KMS-11 (cell line): ENCODE measurements around the gene KCTD20.

ENCODE experiments used
- H2AFZ ChIP-seq: fragments of 200-600 bp; sonication (generic); 2 replicates; pipeline ENCODE4 v1.6.1; 2016; ENCODE audit warnings: antibody characterized with exemption, mixed run types, low read depth
- H3K27ac ChIP-seq: fragments of 200-600 bp; sonication (generic); 2 replicates; pipeline ENCODE4 v1.6.1; 2016; ENCODE audit warnings: mild to moderate bottlenecking, mixed run types
- H3K27me3 ChIP-seq: fragments of 200-600 bp; sonication (generic); 2 replicates; pipeline ENCODE4 v1.6.1; 2017; ENCODE audit warnings: mild to moderate bottlenecking, low read depth, mixed run types, moderate library complexity; ENCODE audit not compliant: insufficient read depth
- H3K36me3 ChIP-seq: fragments of 200-600 bp; sonication (generic); 2 replicates; pipeline ENCODE4 v1.6.1; 2017; ENCODE audit warnings: mild to moderate bottlenecking, mixed run types; ENCODE audit not compliant: insufficient read depth
- H3K4me1 ChIP-seq: fragments of 200-600 bp; sonication (generic); 2 replicates; pipeline ENCODE4 v1.6.1; 2016; ENCODE audit warnings: mild to moderate bottlenecking, low read depth, mixed run types; ENCODE audit not compliant: poor library complexity, severe bottlenecking
- H3K4me2 ChIP-seq: fragments of 200-600 bp; sonication (generic); 2 replicates; pipeline ENCODE4 v1.7.0; 2016; ENCODE audit warnings: mild to moderate bottlenecking, mixed run types
- H3K4me3 ChIP-seq: fragments of 200-600 bp; sonication (generic); IDR thresholded peaks from 2 replicates; pipeline ENCODE4 v1.6.1; 2017; ENCODE audit warnings: low read depth, low read length, mixed read lengths; ENCODE audit not compliant: insufficient read depth
- H3K79me2 ChIP-seq: fragments of 200-600 bp; sonication (generic); 2 replicates; pipeline ENCODE4 v1.6.1; 2016; ENCODE audit warnings: low read depth, mixed run types; ENCODE audit not compliant: insufficient read depth
- H3K9ac ChIP-seq: fragments of 200-600 bp; sonication (generic); 2 replicates; pipeline ENCODE4 v1.6.1; 2016; ENCODE audit warnings: mild to moderate bottlenecking, mixed run types
- H4K20me1 ChIP-seq: fragments of 200-600 bp; sonication (generic); 2 replicates; pipeline ENCODE4 v1.6.1; 2016; ENCODE audit warnings: mild to moderate bottlenecking, mixed run types; ENCODE audit not compliant: insufficient read depth
- CTCF ChIP-seq: fragments of 200-600 bp; sonication (generic); conservative IDR thresholded peaks from 2 replicates; pipeline ENCODE4 v1.6.1; 2017; ENCODE audit warnings: low read depth, mild to moderate bottlenecking, antibody characterized with exemption, low read length, moderate library complexity, mixed read lengths

Gene KCTD20

GRCh38 chr6:36467625-36468024 lies 24.8 kb downstream of the KCTD20 start:
- no peaks in the 10 kb centered on the region for H3K27me3 ChIP-seq
- no peaks in the 10 kb centered on the region for H4K20me1 ChIP-seq
- no peak for TF ChIP-seq CTCF
- no peak overlapping the region for H3K9ac ChIP-seq
- no peaks in the 10 kb centered on the region for H3K36me3 ChIP-seq
- no peak overlapping the region for H2AFZ ChIP-seq
- H3K79me2 ChIP-seq, result peaks cover 58% of the 10 kb centered on the region
- no peaks in the 10 kb centered on the region for H3K4me1 ChIP-seq
- H3K27ac ChIP-seq, result no peak overlapping the region
- H3K4me2 ChIP-seq, result no peak overlapping the region
- no peak overlapping the region for H3K4me3 ChIP-seq

GRCh38 chr6:36469148-36469661 lies 26.4 kb downstream of the KCTD20 start:
- no peak overlapping the region for H2AFZ ChIP-seq
- H3K27ac ChIP-seq, result no peak overlapping the region
- H3K4me3 ChIP-seq, result no peak overlapping the region
- H3K36me3 ChIP-seq, result no peaks in the 10 kb centered on the region
- no peak overlapping the region for H3K4me2 ChIP-seq
- H3K9ac ChIP-seq, result no peak overlapping the region
- no peaks in the 10 kb centered on the region for H4K20me1 ChIP-seq
- TF ChIP-seq CTCF, result no peak
- H3K4me1 ChIP-seq, result no peaks in the 10 kb centered on the region
- no peaks in the 10 kb centered on the region for H3K27me3 ChIP-seq
- H3K79me2 ChIP-seq, result peaks cover 48% of the 10 kb centered on the region

GRCh38 chr6:36469946-36470345 lies 27.1 kb downstream of the KCTD20 start:
- H3K36me3 ChIP-seq, result no peaks in the 10 kb centered on the region; the same call in 1 of the 2 replicates
- TF ChIP-seq CTCF, result no peak
- H3K79me2 ChIP-seq, result peaks cover 40% of the 10 kb centered on the region
- no peak overlapping the region for H3K4me3 ChIP-seq
- H3K27ac ChIP-seq, result no peak overlapping the region
- H3K27me3 ChIP-seq, result no peaks in the 10 kb centered on the region
- no peak overlapping the region for H3K4me2 ChIP-seq
- H2AFZ ChIP-seq, result no peak overlapping the region
- no peaks in the 10 kb centered on the region for H4K20me1 ChIP-seq
- H3K9ac ChIP-seq, result no peak overlapping the region
- no peaks in the 10 kb centered on the region for H3K4me1 ChIP-seq

- Histone ChIP-seq H3K4me2 (no peak overlapping the region), H3K27me3 (no peaks in the 10 kb centered on the region), H3K36me3 (no peaks in the 10 kb centered on the region; the same call in 1 of the 2 replicates)
Measured at GRCh38 chr6:36478051-36478526, 35.3 kb downstream of the KCTD20 start.

More at GRCh38 chr6:36478051-36478526, 35.3 kb downstream of the KCTD20 start:
- no peaks in the 10 kb centered on the region for H3K79me2 ChIP-seq
- H3K4me3 ChIP-seq, result no peak overlapping the region
- H3K4me1 ChIP-seq, result no peaks in the 10 kb centered on the region
- no peak overlapping the region for H2AFZ ChIP-seq
- H3K27ac ChIP-seq, result no peak overlapping the region
- no peaks in the 10 kb centered on the region for H4K20me1 ChIP-seq
- H3K9ac ChIP-seq, result no peak overlapping the region
- TF ChIP-seq CTCF, result no peak
